C4-2B (cell line): ENCODE measurements around the gene TMEM135.

Source experiments
- CTCF ChIP-seq: fragments of 450-650 bp; conservative IDR thresholded peaks from 2 replicates; pipeline ENCODE4 v1.5.1; 2017; ENCODE audit warnings: mild to moderate bottlenecking
- ZFX ChIP-seq: fragments of 450-650 bp; IDR thresholded peaks from 2 replicates; pipeline ENCODE4 v1.6.1; 2017

GRCh38 chr11:87190071-87190470 is 152.3 kb downstream of the TMEM135 start:
- TF ChIP-seq CTCF: no peak
- no peak for TF ChIP-seq ZFX
